Peyer's patch (tissue), 4 donors: ENCODE measurements around the gene ERP44. TPM values are rescaled to one million over a fixed set of nuclear protein-coding genes. Genes with fewer than 3 reads are reported as not detected.
"Not testable (repeated sequence)": the region's sequence is repeated elsewhere in the genome, so short reads cannot be mapped to it uniquely, and the experiment has no call there.

Source experiments
- DNase-seq, 3 donors: peaks; one replicate each; pipeline ENCODE4 v3.0.0-alpha.2; 2017 to 2019
- H3K27ac ChIP-seq, 4 donors: fragments of 200-600 bp; sonication (generic); one replicate each; pipeline ENCODE4 v1.5.1; 2016 to 2019
- H3K27me3 ChIP-seq, 2 donors: fragments of 200-600 bp; sonication (generic); one replicate each; pipeline ENCODE4 v1.5.1; 2019
- H3K36me3 ChIP-seq, 3 donors: fragments of 200-600 bp; sonication (generic); one replicate each; pipeline ENCODE4 v1.5.1; 2016 to 2019
- H3K4me1 ChIP-seq, 4 donors: fragments of 200-600 bp; sonication (generic); one replicate each; pipeline ENCODE4 v1.5.1; 2016 to 2019
- H3K4me3 ChIP-seq, 4 donors: fragments of 200-600 bp; sonication (generic); 1 replicate in 3 of 4; 2 replicates in 1 of 4; pipeline ENCODE4 v1.5.1; 2016 to 2019; ENCODE audit warnings: mild to moderate bottlenecking in 1 of 4
- H3K9me3 ChIP-seq, 4 donors: fragments of 200-600 bp; sonication (generic); one replicate each; pipeline ENCODE4 v1.5.1; 2016 to 2019; ENCODE audit warnings: mild to moderate bottlenecking in 1 of 4
- CTCF ChIP-seq, 6 experiments: fragments of 450-650 bp in 4 of 6; fragments of 200-600 bp in 2 of 6; sonication (generic) in 1 of 6; IDR thresholded peaks; one replicate each; pipeline ENCODE4 v1.5.1; 2017 to 2019; ENCODE audit warnings: antibody characterized with exemption in 6 of 6, mild to moderate bottlenecking in 3 of 6, moderate library complexity in 1 of 6
- POLR2A ChIP-seq, 2 donors: fragments of 450-650 bp; IDR thresholded peaks; one replicate each; pipeline ENCODE4 v1.5.1; 2017; ENCODE audit warnings: antibody characterized with exemption in 2 of 2, mild to moderate bottlenecking in 2 of 2, moderate library complexity in 2 of 2
- total RNA-seq, 4 donors: library from RNA; depleted of rRNA; stranded (reverse); fragments of >200 nt; gene quantifications; one replicate each; pipeline ENCODE4 v1.1.0, GENCODE V29; 2016

Gene ERP44
- total RNA-seq, 4 donors from 2014 or later = 9.9 to 21.9 (median 17.4) TPM

GRCh38 chr9:99998866-99999265, 99.9 kb downstream of the ERP44 start:
- TF ChIP-seq POLR2A (IDR thresholded peaks at IDR 0.05) (no peak), CTCF (IDR thresholded peaks at IDR 0.05) (no peak)
- no peak overlapping the region for H3K27ac ChIP-seq
- no peaks in the 10 kb centered on the region for H3K4me1 ChIP-seq
- no peak overlapping the region for H3K4me3 ChIP-seq
- H3K9me3 ChIP-seq = no peaks in the 10 kb centered on the region
- peaks cover 0 to 17% (median 0%) of the 10 kb centered on the region in 3 donors for H3K36me3 ChIP-seq
- no peaks in the 10 kb centered on the region for H3K27me3 ChIP-seq
- peak in 1 of 3 donors; percentile 24 for DNase-seq

- Histone ChIP-seq H3K4me1 (no peaks in the 10 kb centered on the region), H3K27me3 (no peaks in the 10 kb centered on the region), H3K27ac (no peak overlapping the region), H3K4me3 (no peak overlapping the region), H3K36me3 (peaks cover 0 to 11% (median 0%) of the 10 kb centered on the region in 3 donors), H3K9me3 (no peaks in the 10 kb centered on the region)
- no peak for DNase-seq
- no peak for TF ChIP-seq POLR2A (IDR thresholded peaks at IDR 0.05)
- no peak for TF ChIP-seq CTCF (IDR thresholded peaks at IDR 0.05)
Observed at GRCh38 chr9:99998266-99998665, 100.5 kb downstream of the ERP44 start.

GRCh38 chr9:99990508-99990907, 108.3 kb downstream of the ERP44 start:
- peaks cover 0 to 12% (median 0%) of the 10 kb centered on the region in 3 donors for H3K36me3 ChIP-seq
- not testable (repeated sequence) for H3K27me3 ChIP-seq, DNase-seq, H3K4me3 ChIP-seq, H3K9me3 ChIP-seq, H3K27ac ChIP-seq, H3K4me1 ChIP-seq

GRCh38 chr9:99986642-99987041, 112.2 kb downstream of the ERP44 start:
- no peak for DNase-seq
- Histone ChIP-seq H3K27ac (no peak overlapping the region), H3K4me1 (no peaks in the 10 kb centered on the region), H3K36me3 (peaks cover 0 to 31% (median 0%) of the 10 kb centered on the region in 3 donors), H3K9me3 (no peaks in the 10 kb centered on the region), H3K4me3 (no peak overlapping the region), H3K27me3 (no peaks in the 10 kb centered on the region)
- TF ChIP-seq POLR2A (IDR thresholded peaks at IDR 0.05) (no peak), CTCF (IDR thresholded peaks at IDR 0.05) (no peak)

GRCh38 chr9:99980598-99980997, 118.2 kb downstream of the ERP44 start:
- Histone ChIP-seq H3K9me3 (no peaks in the 10 kb centered on the region), H3K27ac (no peak overlapping the region)

GRCh38 chr9:99978221-99978620, 120.6 kb downstream of the ERP44 start:
- Histone ChIP-seq H3K4me1 (no peaks in the 10 kb centered on the region), H3K4me3 (no peak overlapping the region), H3K27me3 (no peaks in the 10 kb centered on the region)

More at GRCh38 chr9:99980598-99980997, 118.2 kb downstream of the ERP44 start:
- TF ChIP-seq CTCF (IDR thresholded peaks at IDR 0.05) = no peak
- no peak for TF ChIP-seq POLR2A (IDR thresholded peaks at IDR 0.05)
- H3K27me3 ChIP-seq = no peaks in the 10 kb centered on the region
- H3K4me1 ChIP-seq = no peaks in the 10 kb centered on the region
- H3K4me3 ChIP-seq = no peak overlapping the region
- no peak for DNase-seq
- peaks cover 0 to 19% (median 0%) of the 10 kb centered on the region in 3 donors for H3K36me3 ChIP-seq

More at GRCh38 chr9:99978221-99978620, 120.6 kb downstream of the ERP44 start:
- TF ChIP-seq CTCF (IDR thresholded peaks at IDR 0.05) = no peak
- Histone ChIP-seq H3K36me3 (peaks cover 0 to 6% (median 0%) of the 10 kb centered on the region in 3 donors), H3K9me3 (no peaks in the 10 kb centered on the region), H3K27ac (no peak overlapping the region)
- no peak for DNase-seq
